ENCODE results near the gene KCNG2. TPM values are rescaled to one million over a fixed set of nuclear protein-coding genes. Genes with fewer than 3 reads are reported as not detected.

KCNG2 gene
- total and polyA plus RNA-seq, 2 donors (not counting 1 experiment from before 2014, with no cell fraction given), result not detected

GRCh38 chr18:79912994-79913831 is 115.5 kb downstream of the KCNG2 start:
- H3K27me3 Mint-ChIP-seq, result no peaks in the 10 kb centered on the region
- no peaks in the 10 kb centered on the region for H3K9me3 Mint-ChIP-seq (ENCODE audit: insufficient read depth)
- H3K9ac ChIP-seq (ENCODE audit: low read length), result no peak overlapping the region
- ATAC-seq (ENCODE audit: low read depth) (no peak), DNase-seq (no peak)
- peak overlapping the region; percentile 21 for H3K4me3 Mint-ChIP-seq
- CTCF ChIA-PET, result no interaction called here
- peaks cover 38% of the 10 kb centered on the region for H3K4me1 Mint-ChIP-seq
- peaks cover 59% of the 10 kb centered on the region for H3K79me2 ChIP-seq (ENCODE audit: control insufficient read depth, insufficient read depth, low read length)
- TF ChIP-seq CTCF (IDR thresholded peaks at IDR 0.05) (no peak), EZH2 (IDR thresholded peaks at IDR 0.05; ENCODE audit: borderline replicate concordance, insufficient read depth, low read depth, low read length, poor library complexity, severe bottlenecking) (no peak)
- WGBS (ENCODE audit: insufficient coverage), result 94% methylated on average over 23 of the region's 28 CpGs
- H3K27me3 ChIP-seq (replicated peaks in 1 of 4; ENCODE audit: control extremely low read depth in 1 of 4, control insufficient read depth in 3 of 4, insufficient read depth in 4 of 4, low read length in 3 of 4), result no peaks in the 10 kb centered on the region
- H3K27ac ChIP-seq (ENCODE audit: low read length in 2 of 2), result no peak overlapping the region
- peak overlapping the region; percentile 56 for H3K27ac Mint-ChIP-seq
- H2AFZ ChIP-seq (ENCODE audit: insufficient read depth, low read depth, low read length, poor library complexity, severe bottlenecking), result no peak overlapping the region
- H4K20me1 ChIP-seq (ENCODE audit: control insufficient read depth, insufficient read depth, low read length, poor library complexity, severe bottlenecking), result peaks cover 69% of the 10 kb centered on the region
- POLR2A ChIA-PET, result no interaction called here
- peaks cover 2 to 26% of the 10 kb centered on the region in 2 experiments for H3K36me3 ChIP-seq (replicated peaks in 1 of 2; ENCODE audit: control extremely low read depth in 1 of 2, control insufficient read depth in 1 of 2, extremely low read depth in 1 of 2, insufficient read depth in 2 of 2, low read length in 1 of 2)
- peak overlapping the region; percentile 31 for H3K4me2 ChIP-seq (replicated peaks; ENCODE audit: low read depth, low read length, poor library complexity, severe bottlenecking)
- no peak overlapping the region for H3K4me3 ChIP-seq (ENCODE audit: control extremely low read depth in 1 of 5, extremely low read depth in 1 of 5, insufficient read depth in 1 of 5, low read depth in 2 of 5, low read length in 4 of 5)
- intact Hi-C loops (cut with micrococcal nuclease), result no loop called here
- peaks cover 0 to 14% (median 0%) of the 10 kb centered on the region in 3 donors for H3K9me3 ChIP-seq (ENCODE audit: control extremely low read depth in 1 of 3, control insufficient read depth in 2 of 3, insufficient read depth in 1 of 3, low read length in 2 of 3)
- peaks cover 17 to 27% of the 10 kb centered on the region in 2 donors for H3K4me1 ChIP-seq (ENCODE audit: control insufficient read depth in 2 of 2, insufficient read depth in 2 of 2, low read length in 2 of 2)

DNA sequence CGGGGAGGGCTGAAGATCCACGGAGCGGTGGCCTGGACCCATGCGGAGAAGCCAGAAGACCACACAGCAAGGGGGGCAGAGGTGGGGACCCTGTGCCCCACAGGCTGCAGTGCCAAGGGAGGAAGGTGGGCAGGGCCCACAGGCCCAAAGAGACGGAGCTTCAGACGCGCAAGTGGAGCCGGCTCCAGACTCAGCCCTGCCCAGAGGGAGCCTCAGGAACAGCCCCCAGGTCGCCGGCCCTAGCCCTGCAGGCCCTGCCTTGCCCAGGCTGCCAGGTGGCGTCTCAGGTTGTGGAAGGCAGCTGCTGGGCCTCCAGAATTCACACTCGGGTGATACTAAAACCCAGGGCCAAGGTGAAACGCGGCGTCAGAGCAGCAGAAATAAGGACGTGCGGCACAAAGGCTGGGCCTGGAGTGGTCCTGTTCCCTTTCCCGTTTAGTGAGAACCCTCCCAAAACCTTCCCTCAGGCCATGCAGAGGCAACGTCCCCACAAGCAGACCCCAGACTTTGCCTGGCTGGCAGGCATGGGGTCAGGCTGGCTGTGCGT is 116.9 kb downstream of the KCNG2 start:
- no peak overlapping the region for H3K9ac ChIP-seq (ENCODE audit: low read length)
- Mint-ChIP-seq H3K4me1 (peaks cover 38% of the 10 kb centered on the region), H3K27me3 (no peaks in the 10 kb centered on the region), H3K27ac (peak overlapping the region; percentile 61), H3K4me3 (no peak overlapping the region), H3K9me3 (ENCODE audit: insufficient read depth) (no peaks in the 10 kb centered on the region)
- TF ChIP-seq CTCF (IDR thresholded peaks at IDR 0.05) (no peak), EZH2 (IDR thresholded peaks at IDR 0.05; ENCODE audit: borderline replicate concordance, insufficient read depth, low read depth, low read length, poor library complexity, severe bottlenecking) (no peak)
- H3K79me2 ChIP-seq (ENCODE audit: control insufficient read depth, insufficient read depth, low read length), result peaks cover 71% of the 10 kb centered on the region
- H3K9me3 ChIP-seq (ENCODE audit: control extremely low read depth in 1 of 3, control insufficient read depth in 2 of 3, insufficient read depth in 1 of 3, low read length in 2 of 3), result peaks cover 0 to 18% (median 0%) of the 10 kb centered on the region in 3 donors
- H4K20me1 ChIP-seq (ENCODE audit: control insufficient read depth, insufficient read depth, low read length, poor library complexity, severe bottlenecking), result peaks cover 81% of the 10 kb centered on the region
- peaks cover 2 to 31% of the 10 kb centered on the region in 2 experiments for H3K36me3 ChIP-seq (replicated peaks in 1 of 2; ENCODE audit: control extremely low read depth in 1 of 2, control insufficient read depth in 1 of 2, extremely low read depth in 1 of 2, insufficient read depth in 2 of 2, low read length in 1 of 2)
- H3K4me3 ChIP-seq (ENCODE audit: control extremely low read depth in 1 of 5, extremely low read depth in 1 of 5, insufficient read depth in 1 of 5, low read depth in 2 of 5, low read length in 4 of 5), result no peak overlapping the region
- ChIA-PET CTCF (no interaction called here), POLR2A (no interaction called here)
- H3K4me1 ChIP-seq (ENCODE audit: control insufficient read depth in 2 of 2, insufficient read depth in 2 of 2, low read length in 2 of 2), result peaks cover 17 to 27% of the 10 kb centered on the region in 2 donors
- H3K27ac ChIP-seq (ENCODE audit: low read length in 2 of 2), result no peak overlapping the region
- no peaks in the 10 kb centered on the region for H3K27me3 ChIP-seq (replicated peaks in 1 of 4; ENCODE audit: control extremely low read depth in 1 of 4, control insufficient read depth in 3 of 4, insufficient read depth in 4 of 4, low read length in 3 of 4)
- no peak overlapping the region for H2AFZ ChIP-seq (ENCODE audit: insufficient read depth, low read depth, low read length, poor library complexity, severe bottlenecking)
- ATAC-seq (ENCODE audit: low read depth), result no peak
- intact Hi-C loops (cut with micrococcal nuclease), result no loop called here
- peak overlapping the region; percentile 44 for H3K4me2 ChIP-seq (replicated peaks; ENCODE audit: low read depth, low read length, poor library complexity, severe bottlenecking)
- WGBS (ENCODE audit: insufficient coverage), result 96% methylated on average over 19 of the region's 20 CpGs
- no peak for DNase-seq
